ENCODE measurements around the gene ZNF726. TPM values are rescaled to one million over a fixed set of nuclear protein-coding genes. Genes with fewer than 3 reads are reported as not detected.

Gene ZNF726
- total RNA-seq, 1 experiment from 2014 or later: not detected

- no peak overlapping the region for H2AFZ ChIP-seq (ENCODE audit: low read depth, low read length, poor library complexity, severe bottlenecking)
- H3K36me3 ChIP-seq (ENCODE audit: control insufficient read depth in 1 of 2, insufficient read depth in 2 of 2, low read length in 2 of 2): no peaks in the 10 kb centered on the region
- no TSS peak for BruUV-seq (replicated peaks)
- H3K9me3 ChIP-seq (ENCODE audit: control insufficient read depth in 1 of 2, insufficient read depth in 1 of 2, low read depth in 1 of 2, low read length in 2 of 2): peaks cover 0 to 22% of the 10 kb centered on the region in 2 experiments; a peak in 2 of 4 replicates
- H3K79me2 ChIP-seq (ENCODE audit: insufficient read depth, low read length): no peaks in the 10 kb centered on the region
- no peak for DNase-seq (ENCODE audit: low read depth, low spot score)
- no peak overlapping the region for H3K9ac ChIP-seq (ENCODE audit: low read length)
- ChIA-PET RAD21 (ENCODE audit: low non-redundant PET in 1 of 2, low total read pairs in 2 of 2, uncharacterized antibody in 2 of 2, unreplicated experiment in 2 of 2) (no interaction called here), CTCF (no interaction called here), POLR2A (no interaction called here)
- no peak for ATAC-seq
- no peak overlapping the region for H3K4me3 ChIP-seq (replicated peaks in 1 of 2; ENCODE audit: low read depth in 1 of 2, low read length in 2 of 2)
- no peaks in the 10 kb centered on the region for H3K27me3 ChIP-seq (ENCODE audit: insufficient read depth, low read length)
- no peak for TF ChIP-seq CEBPB (IDR thresholded peaks at IDR 0.05; ENCODE audit: low read depth)
- TF ChIP-seq REST (IDR thresholded peaks at IDR 0.05; ENCODE audit: low read depth): no peak
- TF ChIP-seq, protein P1, sequence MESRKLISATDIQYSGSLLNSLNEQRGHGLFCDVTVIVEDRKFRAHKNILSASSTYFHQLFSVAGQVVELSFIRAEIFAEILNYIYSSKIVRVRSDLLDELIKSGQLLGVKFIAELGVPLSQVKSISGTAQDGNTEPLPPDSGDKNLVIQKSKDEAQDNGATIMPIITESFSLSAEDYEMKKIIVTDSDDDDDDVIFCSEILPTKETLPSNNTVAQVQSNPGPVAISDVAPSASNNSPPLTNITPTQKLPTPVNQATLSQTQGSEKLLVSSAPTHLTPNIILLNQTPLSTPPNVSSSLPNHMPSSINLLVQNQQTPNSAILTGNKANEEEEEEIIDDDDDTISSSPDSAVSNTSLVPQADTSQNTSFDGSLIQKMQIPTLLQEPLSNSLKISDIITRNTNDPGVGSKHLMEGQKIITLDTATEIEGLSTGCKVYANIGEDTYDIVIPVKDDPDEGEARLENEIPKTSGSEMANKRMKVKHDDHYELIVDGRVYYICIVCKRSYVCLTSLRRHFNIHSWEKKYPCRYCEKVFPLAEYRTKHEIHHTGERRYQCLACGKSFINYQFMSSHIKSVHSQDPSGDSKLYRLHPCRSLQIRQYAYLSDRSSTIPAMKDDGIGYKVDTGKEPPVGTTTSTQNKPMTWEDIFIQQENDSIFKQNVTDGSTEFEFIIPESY (IDR thresholded peaks at IDR 0.05; ENCODE audit: extremely low read depth, insufficient replicate concordance, low read length): no peak
- no peak for TF ChIP-seq EZH2phosphoT487 (IDR thresholded peaks at IDR 0.05; ENCODE audit: borderline replicate concordance)
- TF ChIP-seq YY1 (IDR thresholded peaks at IDR 0.05; ENCODE audit: extremely low read depth, insufficient replicate concordance, low read depth, low read length): no peak
- no peak for TF ChIP-seq SIN3A (IDR thresholded peaks at IDR 0.05; ENCODE audit: low read depth)
- TF ChIP-seq FOSL1 (IDR thresholded peaks at IDR 0.05; ENCODE audit: low read depth): no peak
- intact Hi-C loops (cut with micrococcal nuclease): no loop called here
- no peak overlapping the region for H3K4me2 ChIP-seq (ENCODE audit: low read length)
- H3K9me2 ChIP-seq (ENCODE audit: insufficient read depth): no peaks in the 10 kb centered on the region
- no peak overlapping the region for H3K27ac ChIP-seq (ENCODE audit: low read depth, low read length)
- H4K20me1 ChIP-seq (ENCODE audit: insufficient read depth): no peaks in the 10 kb centered on the region
- no peaks in the 10 kb centered on the region for H3K4me1 ChIP-seq (ENCODE audit: control insufficient read depth in 1 of 2, insufficient read depth in 2 of 2, low read length in 2 of 2)
These were observed 67.2 kb downstream of the ZNF726 start for GRCh38 chr19:23981863-23982262.

Measured in HCT116 (cell line).